ENCODE results near the gene EFCAB13. TPM values are rescaled to one million over a fixed set of nuclear protein-coding genes. Genes with fewer than 3 reads are reported as not detected.
"Not testable (repeated sequence)": the region's sequence is repeated elsewhere in the genome, so short reads cannot be mapped to it uniquely, and the experiment has no call there.

The EFCAB13 gene
- total RNA-seq, 1 donor from 2014 or later, result 15.4 TPM

- DNase-seq (ENCODE audit: low spot score), result peak; percentile 45
Measured at GRCh38 chr17:47423406-47424295, 99.9 kb downstream of the EFCAB13 start.

GRCh38 chr17:47425233-47425632 lies 101.5 kb downstream of the EFCAB13 start:
- DNase-seq (ENCODE audit: low spot score), result not testable (repeated sequence)

GRCh38 chr17:47425887-47426635 lies 102.3 kb downstream of the EFCAB13 start:
- not testable (repeated sequence) for DNase-seq (ENCODE audit: low spot score)

- DNase-seq (ENCODE audit: low spot score), result no peak
Measured at GRCh38 chr17:47427985-47428384, 104.2 kb downstream of the EFCAB13 start.

- DNase-seq (ENCODE audit: low spot score), result not testable (repeated sequence)
Measured at GRCh38 chr17:47432240-47432639, 108.5 kb downstream of the EFCAB13 start.

GRCh38 chr17:47465165-47465564 lies 141.4 kb downstream of the EFCAB13 start:
- DNase-seq (ENCODE audit: low spot score), result no peak

GRCh38 chr17:47466976-47467375 lies 143.2 kb downstream of the EFCAB13 start:
- not testable (repeated sequence) for DNase-seq (ENCODE audit: low spot score)

- no peak for DNase-seq (ENCODE audit: low spot score)
Measured at GRCh38 chr17:47470836-47471235, 147.1 kb downstream of the EFCAB13 start.

GRCh38 chr17:47472073-47472472 lies 148.3 kb downstream of the EFCAB13 start:
- DNase-seq (ENCODE audit: low spot score), result not testable (repeated sequence)

Other genes with a start within 250 kb of the EFCAB13 start
- gene CDC27, start 134.7 kb upstream of the EFCAB13 start, total RNA-seq, result 80.3 TPM
- not detected for gene MYL4, start 114.6 kb upstream of the EFCAB13 start, total RNA-seq
- gene ITGB3, start 70.1 kb upstream of the EFCAB13 start, total RNA-seq, result 13.2 TPM
- 152 TPM for gene NPEPPS, start 207.2 kb downstream of the EFCAB13 start, total RNA-seq

All from ureter (tissue), 1 donor.